Measurements from ENCODE around the gene ZBTB43. TPM values are rescaled to one million over a fixed set of nuclear protein-coding genes. Genes with fewer than 3 reads are reported as not detected.
"Not testable (repeated sequence)": the region's sequence is repeated elsewhere in the genome, so short reads cannot be mapped to it uniquely, and the experiment has no call there.

The ZBTB43 gene
- total RNA-seq, 2 donors from 2014 or later: 17.4 to 24.2 TPM

GRCh38 chr9:126809068-126809467 lies 4.2 kb downstream of the ZBTB43 start:
- Mint-ChIP-seq H3K27me3 (ENCODE audit: insufficient read depth) (no peaks in the 10 kb centered on the region), H3K36me3 (ENCODE audit: low read depth) (peaks cover 25% of the 10 kb centered on the region), H3K9me3 (peaks cover 6% of the 10 kb centered on the region), H3K4me1 (peaks cover 13% of the 10 kb centered on the region), H3K27ac (no peak overlapping the region), H3K4me3 (no peak overlapping the region)
- Histone ChIP-seq H3K27me3 (ENCODE audit: control insufficient read depth, insufficient read depth, low read length, poor library complexity, severe bottlenecking) (no peaks in the 10 kb centered on the region), H3K36me3 (ENCODE audit: control insufficient read depth, insufficient read depth, low read length) (peaks cover 51% of the 10 kb centered on the region), H3K4me1 (ENCODE audit: control insufficient read depth, insufficient read depth, low read length) (peaks cover 4% of the 10 kb centered on the region), H3K27ac (ENCODE audit: low read depth, low read length) (no peak overlapping the region), H3K4me3 (ENCODE audit: low read length) (no peak overlapping the region), H3K9me3 (ENCODE audit: control insufficient read depth, low read length) (peaks cover 11% of the 10 kb centered on the region), H3K9ac (ENCODE audit: extremely low read depth, low read length, poor library complexity, severe bottlenecking) (no peak overlapping the region)
- no peak for DNase-seq
- no peak for TF ChIP-seq CTCF (conservative IDR thresholded peaks at IDR 0.05)
- WGBS, 2 experiments (ENCODE audit: insufficient coverage in 1 of 2, insufficient read length in 1 of 2): 96% methylated on average over 3 of the region's 3 CpGs

GRCh38 chr9:126810221-126810620 lies 5.4 kb downstream of the ZBTB43 start:
- H3K4me1 Mint-ChIP-seq: peaks cover 13% of the 10 kb centered on the region
- H3K4me3 ChIP-seq (ENCODE audit: low read length): not testable (repeated sequence)

DNA sequence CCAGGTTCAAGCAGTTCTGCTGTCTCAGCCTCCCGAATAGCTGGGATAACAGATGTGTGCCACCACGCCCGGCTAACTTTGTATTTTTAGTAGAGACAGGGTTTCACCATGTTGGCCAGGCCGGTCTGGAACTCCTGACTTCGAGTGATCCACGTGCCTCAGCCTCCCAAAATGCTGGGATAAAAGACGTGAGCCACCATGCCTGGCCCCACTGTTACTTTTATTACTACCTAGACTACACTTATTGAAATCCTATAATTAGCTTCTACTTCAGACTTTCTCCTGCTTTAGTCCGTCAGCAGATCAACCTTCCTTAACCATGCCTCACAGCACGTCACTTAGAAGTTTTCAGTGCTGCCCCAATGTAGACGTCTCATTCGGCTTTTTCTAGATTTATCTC lies 8.2 kb downstream of the ZBTB43 start:
- 95% methylated on average over 10 to 11 of the region's 11 CpGs for WGBS, 2 experiments (ENCODE audit: insufficient coverage in 1 of 2, insufficient read length in 1 of 2)
- no peak for DNase-seq
- Mint-ChIP-seq H3K4me1 (no peaks in the 10 kb centered on the region), H3K27ac (no peak overlapping the region), H3K27me3 (ENCODE audit: insufficient read depth) (no peaks in the 10 kb centered on the region), H3K9me3 (peaks cover 25% of the 10 kb centered on the region), H3K4me3 (no peak overlapping the region), H3K36me3 (ENCODE audit: low read depth) (peaks cover 58% of the 10 kb centered on the region)
- TF ChIP-seq CTCF (conservative IDR thresholded peaks at IDR 0.05): no peak
- H3K9me3 ChIP-seq (ENCODE audit: control insufficient read depth, low read length): peaks cover 47% of the 10 kb centered on the region
- no peak overlapping the region for H3K9ac ChIP-seq (ENCODE audit: extremely low read depth, low read length, poor library complexity, severe bottlenecking)
- no peak overlapping the region for H3K4me3 ChIP-seq (ENCODE audit: low read length)
- no peaks in the 10 kb centered on the region for H3K27me3 ChIP-seq (ENCODE audit: control insufficient read depth, insufficient read depth, low read length, poor library complexity, severe bottlenecking)
- H3K4me1 ChIP-seq (ENCODE audit: control insufficient read depth, insufficient read depth, low read length): no peaks in the 10 kb centered on the region
- peaks cover 68% of the 10 kb centered on the region for H3K36me3 ChIP-seq (ENCODE audit: control insufficient read depth, insufficient read depth, low read length)
- no peak overlapping the region for H3K27ac ChIP-seq (ENCODE audit: low read depth, low read length)

More at GRCh38 chr9:126810221-126810620, 5.4 kb downstream of the ZBTB43 start:
- H3K27me3 Mint-ChIP-seq (ENCODE audit: insufficient read depth); H3K4me3 Mint-ChIP-seq; H3K9ac ChIP-seq (ENCODE audit: extremely low read depth, low read length, poor library complexity, severe bottlenecking); H3K27ac ChIP-seq (ENCODE audit: low read depth, low read length); H3K27me3 ChIP-seq (ENCODE audit: control insufficient read depth, insufficient read depth, low read length, poor library complexity, severe bottlenecking); DNase-seq; H3K27ac Mint-ChIP-seq; H3K4me1 ChIP-seq (ENCODE audit: control insufficient read depth, insufficient read depth, low read length): not testable (repeated sequence)
- Mint-ChIP-seq H3K9me3 (peaks cover 12% of the 10 kb centered on the region), H3K36me3 (ENCODE audit: low read depth) (peaks cover 33% of the 10 kb centered on the region)
- Histone ChIP-seq H3K36me3 (ENCODE audit: control insufficient read depth, insufficient read depth, low read length) (peaks cover 55% of the 10 kb centered on the region), H3K9me3 (ENCODE audit: control insufficient read depth, low read length) (peaks cover 20% of the 10 kb centered on the region)
- WGBS, 2 experiments (ENCODE audit: insufficient coverage in 1 of 2, insufficient read length in 1 of 2): 80 to 98% methylated on average over 2 to 12 of the region's 12 CpGs

DNA sequence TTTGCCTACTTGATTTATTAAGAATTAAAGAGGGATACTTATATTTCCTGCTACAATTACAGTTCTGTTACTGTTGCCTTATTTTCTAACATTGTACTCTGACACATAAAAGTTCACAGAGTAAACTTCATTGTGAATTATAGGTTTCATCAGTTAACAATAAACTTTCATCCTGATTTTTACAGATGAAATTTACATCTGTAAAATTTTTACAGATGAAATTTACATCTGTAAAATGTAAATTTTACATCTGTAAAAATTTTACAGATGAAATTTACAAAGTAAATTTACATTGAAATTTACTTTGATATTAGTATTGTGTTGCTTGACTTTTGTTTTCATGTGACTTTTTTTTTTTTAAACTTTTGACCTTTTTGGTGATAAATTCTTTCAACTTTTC lies 9.3 kb downstream of the ZBTB43 start:
- Histone ChIP-seq H3K4me1 (ENCODE audit: control insufficient read depth, insufficient read depth, low read length) (no peaks in the 10 kb centered on the region), H3K27ac (ENCODE audit: low read depth, low read length) (no peak overlapping the region), H3K4me3 (ENCODE audit: low read length) (no peak overlapping the region), H3K27me3 (ENCODE audit: control insufficient read depth, insufficient read depth, low read length, poor library complexity, severe bottlenecking) (no peaks in the 10 kb centered on the region), H3K9ac (ENCODE audit: extremely low read depth, low read length, poor library complexity, severe bottlenecking) (no peak overlapping the region), H3K36me3 (ENCODE audit: control insufficient read depth, insufficient read depth, low read length) (peaks cover 69% of the 10 kb centered on the region), H3K9me3 (ENCODE audit: control insufficient read depth, low read length) (peaks cover 56% of the 10 kb centered on the region)
- Mint-ChIP-seq H3K4me3 (no peak overlapping the region), H3K27ac (no peak overlapping the region), H3K4me1 (no peaks in the 10 kb centered on the region), H3K27me3 (ENCODE audit: insufficient read depth) (no peaks in the 10 kb centered on the region), H3K9me3 (peaks cover 35% of the 10 kb centered on the region), H3K36me3 (ENCODE audit: low read depth) (peaks cover 68% of the 10 kb centered on the region)
- no peak for DNase-seq
- no peak for TF ChIP-seq CTCF (conservative IDR thresholded peaks at IDR 0.05)

GRCh38 chr9:126817615-126818014 lies 12.8 kb downstream of the ZBTB43 start:
- H3K9me3 ChIP-seq (ENCODE audit: control insufficient read depth, low read length): peaks cover 73% of the 10 kb centered on the region
- H3K27me3 Mint-ChIP-seq (ENCODE audit: insufficient read depth); H3K4me3 ChIP-seq (ENCODE audit: low read length); H3K4me3 Mint-ChIP-seq; H3K4me1 Mint-ChIP-seq; H3K27me3 ChIP-seq (ENCODE audit: control insufficient read depth, insufficient read depth, low read length, poor library complexity, severe bottlenecking); H3K27ac ChIP-seq (ENCODE audit: low read depth, low read length); DNase-seq; H3K9ac ChIP-seq (ENCODE audit: extremely low read depth, low read length, poor library complexity, severe bottlenecking); H3K27ac Mint-ChIP-seq; H3K4me1 ChIP-seq (ENCODE audit: control insufficient read depth, insufficient read depth, low read length): not testable (repeated sequence)
- peaks cover 48% of the 10 kb centered on the region for H3K9me3 Mint-ChIP-seq
- H3K36me3 Mint-ChIP-seq (ENCODE audit: low read depth): peaks cover 85% of the 10 kb centered on the region
- H3K36me3 ChIP-seq (ENCODE audit: control insufficient read depth, insufficient read depth, low read length): peaks cover 77% of the 10 kb centered on the region
- 95% methylated on average over 7 of the region's 7 CpGs; no CpG with 5 or more reads in 1 of the 2 experiments for WGBS, 2 experiments (ENCODE audit: insufficient coverage in 1 of 2, insufficient read length in 1 of 2)

Data from endodermal cell (in vitro differentiated cells).